Middle frontal gyrus (tissue), 1 donor: ENCODE results near the gene NCSTN.

Experiments
- DNase-seq: peaks from one replicate; pipeline ENCODE4 v3.0.0-alpha.2; 2015; ENCODE audit warnings: low spot score; ENCODE audit errors: extremely low spot score

Gene NCSTN

DNA sequence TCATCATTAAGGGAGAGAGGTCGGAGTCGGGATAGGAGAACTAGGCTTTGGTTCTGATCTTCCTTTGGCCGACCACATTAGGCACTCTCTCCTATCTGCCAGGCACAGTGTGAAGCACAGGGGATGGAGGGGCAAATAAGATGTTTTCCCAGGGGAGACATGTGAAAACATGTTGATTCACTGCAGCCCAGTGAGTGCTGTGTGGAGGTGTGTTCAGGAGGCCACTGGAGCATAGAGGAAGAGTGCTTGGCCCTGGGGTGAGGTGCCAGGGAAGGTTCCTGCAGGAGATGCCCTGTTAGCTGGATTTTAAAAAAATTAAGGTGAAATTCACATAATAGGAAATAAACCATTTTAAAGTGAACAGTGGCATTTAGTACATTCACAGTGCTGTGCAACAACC is 60.9 kb downstream of the NCSTN start:
- no peak for DNase-seq

DNA sequence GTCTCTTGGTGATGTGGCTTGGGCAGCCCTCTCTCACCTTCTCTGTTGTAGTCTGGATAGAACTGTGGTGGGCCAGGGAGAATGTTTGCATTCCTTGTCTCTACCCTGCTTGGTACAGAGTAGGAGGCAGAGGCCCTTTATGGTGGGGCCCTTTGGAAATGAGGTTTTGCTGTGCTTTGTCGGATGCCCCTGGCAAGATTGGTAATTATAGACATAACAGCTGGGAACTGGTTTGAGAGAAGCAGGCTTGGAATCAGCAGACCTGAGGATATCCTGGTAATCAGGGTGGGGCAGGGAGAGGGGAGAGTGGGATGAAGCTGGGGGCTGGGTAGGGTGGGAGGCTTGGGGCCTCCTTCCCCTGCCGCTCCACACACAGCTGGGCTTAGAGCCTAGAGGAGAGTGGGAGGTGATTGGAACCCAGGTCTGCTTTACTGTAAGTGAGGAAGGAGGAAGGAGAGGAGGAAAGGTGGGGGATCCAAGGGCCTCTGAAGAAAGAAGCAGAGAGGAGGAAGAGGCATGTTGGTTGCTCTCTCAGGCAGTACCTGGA is 62.2 kb downstream of the NCSTN start:
- DNase-seq: no peak

DNA sequence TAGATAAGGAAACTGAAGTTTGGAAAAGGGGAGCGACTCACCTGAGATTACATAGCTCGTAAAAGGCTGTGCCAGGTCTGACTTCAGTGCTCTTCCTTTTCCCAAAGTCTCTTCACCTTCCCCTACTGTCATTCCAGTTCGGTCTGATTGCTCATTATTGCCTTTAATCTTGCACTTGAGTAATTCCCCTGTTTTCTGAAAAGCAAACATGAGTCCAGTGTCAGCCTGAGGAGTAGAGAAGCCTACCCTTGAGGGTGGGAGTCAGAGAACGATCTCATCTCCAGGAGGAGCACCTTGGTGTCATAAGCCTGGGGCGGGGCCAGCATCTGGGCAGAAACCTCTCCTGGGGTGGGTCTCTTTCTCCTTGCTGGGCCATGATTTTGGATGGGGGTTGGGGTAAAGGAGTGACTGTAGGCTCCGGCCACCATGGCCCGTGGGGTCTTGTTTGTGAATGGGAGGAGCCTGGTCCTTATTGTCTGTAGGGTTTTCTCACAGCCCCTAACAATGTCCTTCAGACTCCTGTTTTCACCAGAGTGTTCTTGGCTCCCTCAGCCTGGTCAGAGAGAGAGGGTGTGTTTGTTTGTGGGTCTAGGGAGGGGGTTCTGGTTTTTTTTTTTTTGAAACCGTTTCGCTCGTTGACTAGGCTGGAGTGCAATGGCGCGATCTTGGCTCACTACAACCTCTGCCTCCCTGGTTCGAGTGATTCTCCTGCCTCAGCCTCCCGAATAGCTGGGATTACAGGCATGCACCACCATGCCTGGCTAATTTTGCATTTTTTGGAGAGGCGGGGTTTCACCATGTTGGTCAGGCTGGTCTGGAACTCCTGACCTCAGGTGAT is 63.2 kb downstream of the NCSTN start:
- no peak for DNase-seq

DNA sequence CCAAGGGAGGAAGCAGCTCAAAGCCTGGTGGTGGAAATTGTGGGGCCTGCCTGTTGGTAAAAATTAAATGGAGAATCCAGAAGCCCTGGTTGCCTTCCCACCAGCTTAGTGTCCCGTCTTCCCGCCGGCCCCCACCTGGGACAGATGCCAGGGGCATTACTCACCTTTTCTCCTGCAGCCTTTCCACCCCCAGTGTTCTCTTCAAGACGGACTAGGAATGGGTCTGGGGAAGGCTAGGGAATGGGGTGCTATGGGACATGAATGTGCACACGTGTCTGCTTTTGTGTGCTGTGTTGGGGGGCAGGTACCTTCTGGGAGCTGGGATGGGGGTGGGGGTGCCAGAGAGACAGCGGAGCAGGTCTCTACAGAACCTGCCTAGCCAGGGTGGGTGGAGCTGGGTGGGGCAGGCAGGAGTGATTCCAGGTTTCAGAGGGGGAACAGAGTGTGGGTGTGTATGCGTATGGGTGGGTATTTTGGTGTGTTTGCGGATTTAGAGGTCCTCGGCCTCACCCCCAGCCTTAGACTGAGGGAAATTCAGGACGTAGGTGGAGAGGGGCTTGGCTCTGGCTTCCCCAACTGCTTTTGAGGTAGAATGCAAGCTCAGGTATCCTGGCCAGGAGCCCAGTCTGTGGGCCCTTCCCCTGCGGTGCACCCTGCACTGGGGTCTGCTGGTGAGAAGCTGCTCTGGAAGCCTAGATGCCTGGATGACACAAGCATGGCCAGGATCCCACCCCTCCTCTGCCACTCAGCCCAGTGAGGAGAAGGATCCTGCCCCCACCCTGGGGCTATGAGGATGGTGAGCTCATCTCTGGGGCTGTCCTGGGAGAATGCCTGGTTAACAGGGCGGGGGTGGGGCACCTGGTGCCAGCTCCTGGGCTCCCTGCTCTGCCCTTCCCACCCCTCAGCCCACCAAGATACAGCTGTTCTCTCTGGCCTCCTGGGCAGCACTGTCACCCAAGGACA is 64.9 kb downstream of the NCSTN start:
- no peak for DNase-seq
